CD4-positive, alpha-beta memory T cell (primary cell): Measurements from ENCODE around the gene NSMCE3. TPM values are rescaled to one million over a fixed set of nuclear protein-coding genes. Genes with fewer than 3 reads are reported as not detected.

Experiments used
- CTCF ChIA-PET: fragments of 350-600 bp; sonication (Branson Sonifier 250); formaldehyde crosslinking; loops from one replicate; lab custom pipeline; 2021; ENCODE audit warnings: inconsistent platforms; ENCODE audit not compliant: partially characterized antibody; lab: Charles Lee
- POLR2A ChIA-PET: fragments of 350-600 bp; sonication (Branson Sonifier 250); formaldehyde crosslinking; loops from one replicate; lab custom pipeline; 2021; ENCODE audit not compliant: partially characterized antibody; lab: Charles Lee
- DNase-seq, 5 donors: peaks; one replicate each; pipeline versions ENCODE4 v3.0.0 to v3.0.0-alpha.2; 2020 to 2022; ENCODE audit warnings: mixed read lengths in 1 of 5
- H3K27ac ChIP-seq: one replicate; pipeline ENCODE4 v1.7.0; 2013; ENCODE audit warnings: low read depth, low read length
- H3K27me3 ChIP-seq: 2 replicates; pipeline ENCODE4 v1.7.0; 2013; ENCODE audit warnings: mild to moderate bottlenecking, low read length, moderate library complexity; ENCODE audit not compliant: insufficient read depth
- H3K36me3 ChIP-seq: 2 replicates; pipeline ENCODE4 v1.7.0; 2013; ENCODE audit warnings: mild to moderate bottlenecking, low read length, moderate library complexity; ENCODE audit not compliant: insufficient read depth
- H3K4me1 ChIP-seq: 2 replicates; pipeline ENCODE4 v1.7.0; 2013; ENCODE audit warnings: mild to moderate bottlenecking, low read length, moderate library complexity; ENCODE audit not compliant: insufficient read depth
- H3K4me3 ChIP-seq, 2 donors: one replicate each; pipeline ENCODE4 v1.7.0; 2013; ENCODE audit warnings: low read length in 2 of 2, mild to moderate bottlenecking in 1 of 2
- H3K9me3 ChIP-seq, 2 donors: one replicate each; pipeline ENCODE4 v1.7.0; 2013; ENCODE audit warnings: low read length in 2 of 2, control low read depth in 1 of 2; ENCODE audit not compliant: control insufficient read depth in 1 of 2
- H3K27ac Mint-ChIP-seq, 7 donors: one replicate each; pipeline ENCODE4 v1.8.0; 2020 to 2021; ENCODE audit warnings: mixed read lengths in 7 of 7, mild to moderate bottlenecking in 6 of 7, inconsistent platforms in 3 of 7, moderate library complexity in 3 of 7
- H3K27me3 Mint-ChIP-seq, 2 donors: one replicate each; pipeline ENCODE4 v1.8.0; 2020 to 2021; ENCODE audit warnings: mixed read lengths in 2 of 2
- H3K36me3 Mint-ChIP-seq, 2 donors: one replicate each; pipeline ENCODE4 v1.8.0; 2020 to 2021; ENCODE audit warnings: mixed read lengths in 2 of 2, inconsistent platforms in 1 of 2, mild to moderate bottlenecking in 1 of 2
- H3K4me1 Mint-ChIP-seq, 4 donors: one replicate each; pipeline ENCODE4 v1.8.0; 2020 to 2021; ENCODE audit warnings: mixed read lengths in 4 of 4, mild to moderate bottlenecking in 1 of 4
- H3K4me3 Mint-ChIP-seq, 8 donors: one replicate each; pipeline ENCODE4 v1.8.0; 2020 to 2021; ENCODE audit warnings: mixed read lengths in 8 of 8, mild to moderate bottlenecking in 7 of 8, moderate library complexity in 6 of 8, inconsistent platforms in 3 of 8
- H3K9me3 Mint-ChIP-seq, 8 donors: one replicate each; pipeline ENCODE4 v1.8.0; 2020 to 2021; ENCODE audit warnings: mixed read lengths in 8 of 8, mild to moderate bottlenecking in 5 of 8, inconsistent platforms in 3 of 8, moderate library complexity in 1 of 8
- intact Hi-C: fragments of 100-400 bp; cut with micrococcal nuclease; formaldehyde crosslinking; loops from one replicate; pipeline ENCODE4 v1.15.1; 2023
- polyA plus RNA-seq, 2 donors: library from polyadenylated mRNA; unstranded; fragments of 300-500 nt; fragmentation: Illumina TruSeq; gene quantifications; one replicate each; pipeline ENCODE4 v1.2.3, GENCODE V29; 2021
- total RNA-seq, 2 experiments: library from RNA; stranded (reverse); gene quantifications; one replicate each; pipeline ENCODE4 v1.2.3, GENCODE V29; 2021

Gene NSMCE3
- total and polyA plus RNA-seq, 4 experiments from 2014 or later, result 18.2 to 36.8 (median 22.9) TPM

DNA sequence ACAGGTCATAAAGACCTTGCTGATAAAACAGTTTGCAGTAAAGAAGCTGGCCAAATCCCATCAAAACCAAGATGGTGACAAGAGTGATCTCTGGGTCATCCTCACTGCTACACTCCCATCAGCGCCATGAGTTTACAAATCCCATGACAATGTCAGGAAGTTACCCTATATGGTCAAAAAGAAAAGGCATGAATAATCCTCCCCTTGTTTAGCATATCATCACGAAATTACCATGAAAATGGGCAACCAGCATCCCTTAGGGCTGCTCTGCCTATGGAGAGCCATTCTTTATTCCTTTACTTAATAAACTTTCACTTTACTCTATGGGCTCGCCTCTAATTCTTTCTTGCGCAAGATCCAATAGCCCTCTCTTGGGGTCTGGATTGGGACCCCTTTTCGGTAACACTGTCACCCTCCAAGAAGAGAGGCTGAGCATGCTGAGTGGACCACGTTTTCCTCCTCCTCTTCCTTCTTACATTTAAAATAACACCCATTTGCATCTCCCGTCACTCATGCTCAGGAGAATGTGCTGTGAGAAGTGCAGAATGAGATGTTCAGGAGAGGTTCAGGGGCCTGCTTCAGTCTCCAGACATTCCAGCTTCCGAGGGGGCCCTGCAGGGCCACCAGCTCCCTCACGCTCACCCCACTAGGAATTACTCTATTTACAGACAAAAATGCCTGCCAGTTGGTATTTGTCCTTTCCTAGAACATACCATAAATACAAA is 47.3 kb downstream of the NSMCE3 start:
- DNase-seq, result no peak
- no peaks in the 10 kb centered on the region for H3K36me3 ChIP-seq
- H3K9me3 ChIP-seq, result no peaks in the 10 kb centered on the region
- intact Hi-C loops, result no loop called here
- CTCF ChIA-PET, result no interaction called here
- H3K27me3 ChIP-seq, result no peaks in the 10 kb centered on the region
- no peaks in the 10 kb centered on the region for H3K4me1 ChIP-seq
- no peak overlapping the region for H3K4me3 Mint-ChIP-seq
- H3K27ac ChIP-seq, result no peak overlapping the region
- no peaks in the 10 kb centered on the region for H3K4me1 Mint-ChIP-seq
- POLR2A ChIA-PET, result no interaction called here
- H3K4me3 ChIP-seq, result no peak overlapping the region
- peaks cover 0 to 5% (median 0%) of the 10 kb centered on the region in 8 donors for H3K9me3 Mint-ChIP-seq
- H3K27ac Mint-ChIP-seq, result no peak overlapping the region
- no peaks in the 10 kb centered on the region for H3K36me3 Mint-ChIP-seq
- H3K27me3 Mint-ChIP-seq, result peaks cover 21 to 29% of the 10 kb centered on the region in 2 donors

DNA sequence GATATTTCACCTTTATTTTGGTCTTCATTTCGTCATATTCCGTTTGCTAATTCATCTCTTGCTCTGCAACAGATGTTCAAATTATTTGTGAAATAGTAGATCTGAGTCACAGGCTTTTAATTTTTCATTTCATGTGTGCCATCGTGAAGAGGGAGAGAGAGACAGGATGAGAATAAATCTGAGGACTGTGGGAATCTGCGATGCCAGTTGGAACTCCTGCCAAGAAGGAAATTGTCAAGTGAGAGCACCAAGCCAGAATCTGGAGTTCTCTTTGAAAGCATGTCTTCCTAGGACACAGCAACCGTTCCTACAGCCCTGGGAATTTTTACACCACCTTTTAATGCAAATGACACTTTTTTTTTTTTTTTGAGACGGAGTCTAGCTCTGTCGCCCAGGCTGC is 48.8 kb downstream of the NSMCE3 start:
- ChIA-PET POLR2A (no interaction called here), CTCF (no interaction called here)
- H3K36me3 ChIP-seq, result no peaks in the 10 kb centered on the region
- intact Hi-C loops, result no loop called here
- Mint-ChIP-seq H3K27me3 (peaks cover 14 to 21% of the 10 kb centered on the region in 2 donors), H3K9me3 (peaks cover 0 to 2% (median 0%) of the 10 kb centered on the region in 8 donors), H3K4me1 (no peaks in the 10 kb centered on the region), H3K4me3 (no peak overlapping the region), H3K27ac (no peak overlapping the region), H3K36me3 (no peaks in the 10 kb centered on the region)
- no peak overlapping the region for H3K4me3 ChIP-seq
- H3K27me3 ChIP-seq, result no peaks in the 10 kb centered on the region
- DNase-seq, result no peak
- H3K4me1 ChIP-seq, result no peaks in the 10 kb centered on the region
- H3K9me3 ChIP-seq, result no peaks in the 10 kb centered on the region
- H3K27ac ChIP-seq, result no peak overlapping the region

DNA sequence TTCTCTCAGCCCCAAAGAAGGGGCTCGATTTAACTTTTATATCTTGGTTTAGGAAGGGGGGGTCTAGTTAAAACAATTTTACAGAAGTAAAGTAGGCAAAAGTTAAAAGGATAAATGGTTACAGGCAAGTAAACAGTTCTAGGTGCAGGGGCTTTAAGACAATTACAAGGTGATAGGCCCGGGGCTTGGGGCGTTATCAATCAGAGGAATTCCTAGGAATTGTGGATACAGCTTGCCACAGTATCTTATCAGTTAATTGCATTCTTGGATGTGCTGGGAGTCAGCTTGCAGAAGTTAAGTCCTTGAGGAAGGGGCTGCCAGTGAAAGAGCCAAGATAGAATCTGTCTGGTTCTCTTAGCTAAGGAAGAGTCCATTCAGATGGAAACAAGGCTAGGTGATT is 52.7 kb downstream of the NSMCE3 start:
- H3K4me3 Mint-ChIP-seq, result no peak overlapping the region
- H3K27me3 Mint-ChIP-seq, result peaks cover 12 to 21% of the 10 kb centered on the region in 2 donors
- H3K27ac ChIP-seq, result no peak overlapping the region
- H3K36me3 ChIP-seq, result no peaks in the 10 kb centered on the region
- ChIA-PET POLR2A (no interaction called here), CTCF (no interaction called here)
- intact Hi-C loops, result no loop called here
- no peak overlapping the region for H3K27ac Mint-ChIP-seq
- no peaks in the 10 kb centered on the region for H3K36me3 Mint-ChIP-seq
- no peak overlapping the region for H3K4me3 ChIP-seq
- no peaks in the 10 kb centered on the region for H3K27me3 ChIP-seq
- peaks cover 0 to 5% (median under 1%) of the 10 kb centered on the region in 8 donors for H3K9me3 Mint-ChIP-seq
- no peaks in the 10 kb centered on the region for H3K4me1 ChIP-seq
- no peak for DNase-seq
- no peaks in the 10 kb centered on the region for H3K4me1 Mint-ChIP-seq
- H3K9me3 ChIP-seq, result no peaks in the 10 kb centered on the region
